OCI-LY7 (cell line): ENCODE results near the gene ASIC3.

Experiments
- CTCF ChIP-seq: fragments of 200-600 bp; sonication (generic); conservative IDR thresholded peaks from 2 replicates; pipeline ENCODE4 v1.5.1; 2014; ENCODE audit warnings: mild to moderate bottlenecking, antibody characterized with exemption, low read length, moderate library complexity, mixed read lengths
- EZH2phosphoT487 ChIP-seq: fragments of 200-600 bp; sonication (generic); IDR thresholded peaks from 2 replicates; pipeline ENCODE4 v1.6.1; 2018; ENCODE audit warnings: low read depth, borderline replicate concordance, mild to moderate bottlenecking, mixed run types, antibody characterized with exemption, low read length, moderate library complexity, mixed read lengths

DNA sequence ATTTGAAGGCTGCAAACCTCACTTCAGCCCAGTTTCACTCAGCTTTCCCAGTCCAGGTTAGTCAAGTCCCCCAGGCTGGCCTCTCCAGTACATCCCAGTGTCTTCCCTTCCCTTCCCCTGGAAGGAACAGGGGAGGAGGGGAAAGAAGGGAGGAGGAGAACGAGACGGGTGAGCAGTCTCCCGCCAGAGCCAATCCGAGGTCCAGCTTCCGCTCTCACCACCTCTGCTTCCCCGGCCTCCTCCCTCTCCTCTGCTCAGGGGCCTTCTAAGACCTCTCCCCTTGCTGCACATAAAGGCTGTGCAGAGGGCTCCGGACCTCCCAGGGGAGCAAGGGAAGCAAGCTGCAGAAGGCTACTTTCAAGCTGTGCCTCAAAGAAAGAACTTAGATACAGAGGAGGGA is 28.1 kb upstream of the ASIC3 start:
- no peak for TF ChIP-seq CTCF
- TF ChIP-seq EZH2phosphoT487: no peak
